Measurements from ENCODE around the gene PLXDC1.

PLXDC1 gene

DNA sequence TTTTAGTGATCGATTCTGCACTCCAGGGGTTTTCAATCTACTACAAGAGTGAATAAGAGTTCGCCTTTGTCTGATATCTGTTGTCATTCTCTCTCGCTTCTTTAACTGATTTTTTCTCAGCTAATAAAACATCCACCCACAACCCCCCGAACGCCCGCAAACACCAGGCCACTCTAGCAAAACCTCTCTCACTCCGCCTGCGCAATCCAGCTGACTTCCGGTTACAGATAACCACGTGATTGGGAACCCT lies 48.3 kb upstream of the PLXDC1 start:
- Histone ChIP-seq H3K27me3 (ENCODE audit: control insufficient read depth, low read length) (no peaks in the 10 kb centered on the region), H3K4me3 (ENCODE audit: low read length) (peak overlapping the region; percentile 100), H3K79me2 (ENCODE audit: control insufficient read depth, low read length) (peaks cover 57% of the 10 kb centered on the region), H3K9me3 (ENCODE audit: control insufficient read depth, insufficient read depth, low read length) (no peaks in the 10 kb centered on the region), H3K36me3 (ENCODE audit: control insufficient read depth, low read length) (peaks cover 65% of the 10 kb centered on the region), H4K20me1 (ENCODE audit: control insufficient read depth, insufficient read depth, low read depth, low read length) (peaks cover 13% of the 10 kb centered on the region), H3F3A (ENCODE audit: control insufficient read depth, insufficient read depth) (peaks cover 59% of the 10 kb centered on the region), H3K9me2 (replicated peaks; ENCODE audit: control insufficient read depth, low read length) (no peaks in the 10 kb centered on the region), H3K4me2 (ENCODE audit: low read length) (peak overlapping the region; percentile 98), H3K4me1 (ENCODE audit: control insufficient read depth, low read length) (peaks cover 69% of the 10 kb centered on the region), H3K27ac (ENCODE audit: low read depth, low read length) (peak overlapping the region; percentile 92)
- TF ChIP-seq EZH2phosphoT487 (IDR thresholded peaks at IDR 0.05; ENCODE audit: borderline replicate concordance, low read length) (no peak), CTCF (IDR thresholded peaks at IDR 0.05; ENCODE audit: low read depth, low read length, poor library complexity, severe bottlenecking) (no peak)

DNA sequence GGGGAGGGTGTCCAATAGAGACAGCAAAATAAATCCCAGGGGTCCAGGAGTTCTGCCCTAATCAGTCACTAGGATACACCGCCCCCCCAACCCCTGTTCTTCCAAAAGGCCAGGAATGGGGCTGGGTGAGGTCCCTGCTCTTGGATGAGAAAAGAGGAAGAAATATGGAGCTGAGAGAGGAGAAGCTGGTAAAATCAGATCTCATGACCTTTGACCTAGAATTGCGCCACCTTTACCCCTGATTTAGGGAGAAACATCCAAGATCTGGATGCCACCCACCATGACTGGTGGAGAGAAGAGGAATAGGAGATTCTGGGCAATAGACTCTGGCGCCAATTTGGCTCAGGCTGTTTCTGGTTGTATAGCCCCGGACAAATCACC lies 46.7 kb upstream of the PLXDC1 start:
- peaks cover 59% of the 10 kb centered on the region for H3K79me2 ChIP-seq (ENCODE audit: control insufficient read depth, low read length)
- H3F3A ChIP-seq (ENCODE audit: control insufficient read depth, insufficient read depth), result peaks cover 44% of the 10 kb centered on the region
- no peaks in the 10 kb centered on the region for H3K27me3 ChIP-seq (ENCODE audit: control insufficient read depth, low read length)
- H3K9me3 ChIP-seq (ENCODE audit: control insufficient read depth, insufficient read depth, low read length), result no peaks in the 10 kb centered on the region
- H3K4me2 ChIP-seq (ENCODE audit: low read length), result peak overlapping the region; percentile 98
- peaks cover 65% of the 10 kb centered on the region for H3K36me3 ChIP-seq (ENCODE audit: control insufficient read depth, low read length)
- no peak for TF ChIP-seq CTCF (IDR thresholded peaks at IDR 0.05; ENCODE audit: low read depth, low read length, poor library complexity, severe bottlenecking)
- no peak for TF ChIP-seq EZH2phosphoT487 (IDR thresholded peaks at IDR 0.05; ENCODE audit: borderline replicate concordance, low read length)
- H3K4me1 ChIP-seq (ENCODE audit: control insufficient read depth, low read length), result peaks cover 57% of the 10 kb centered on the region
- no peaks in the 10 kb centered on the region for H3K9me2 ChIP-seq (replicated peaks; ENCODE audit: control insufficient read depth, low read length)
- peak overlapping the region; percentile 100 for H3K4me3 ChIP-seq (ENCODE audit: low read length)
- peak overlapping the region; percentile 92 for H3K27ac ChIP-seq (ENCODE audit: low read depth, low read length)
- H4K20me1 ChIP-seq (ENCODE audit: control insufficient read depth, insufficient read depth, low read depth, low read length), result peaks cover 13% of the 10 kb centered on the region

DNA sequence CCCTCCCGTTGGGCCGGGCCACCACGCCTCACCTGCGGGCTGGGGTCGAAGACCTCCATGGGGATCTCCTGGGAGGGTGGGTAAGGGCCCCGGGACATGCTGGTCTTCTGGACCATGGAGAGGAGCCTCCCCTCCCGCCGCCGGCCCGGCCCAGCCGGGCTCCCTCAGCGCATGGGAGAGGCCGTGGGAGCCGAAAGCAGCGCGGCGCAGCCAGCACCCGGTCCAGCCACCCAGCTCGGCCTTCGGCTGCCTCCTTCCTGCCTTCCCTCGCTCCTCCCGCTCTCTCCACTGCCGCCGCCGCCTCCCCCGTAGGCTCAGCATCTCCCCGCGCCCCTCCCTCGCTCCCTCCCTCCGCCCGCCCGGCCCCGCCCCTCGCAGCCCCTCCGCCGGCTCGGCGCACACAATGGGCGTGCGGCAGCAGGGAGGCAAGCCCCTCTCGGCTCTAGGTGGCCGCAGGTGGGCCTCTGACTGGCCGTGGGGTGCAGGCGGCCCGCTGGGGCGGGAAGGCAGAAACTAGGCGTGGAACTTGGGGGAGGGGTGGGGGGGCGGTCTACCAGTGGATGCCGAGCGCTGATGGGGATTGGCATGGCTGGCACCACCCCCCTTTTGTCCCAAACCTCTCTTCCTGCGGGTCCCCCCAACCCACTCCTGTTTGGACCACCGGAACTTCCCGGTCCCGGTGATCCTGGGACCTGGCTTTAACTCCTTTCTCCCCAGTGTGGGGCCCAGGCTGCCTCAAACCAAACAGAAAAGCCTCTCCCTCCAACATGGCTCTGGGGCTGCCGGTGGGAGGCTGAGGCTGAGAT lies 46.1 kb upstream of the PLXDC1 start, which contains the start of gene CACNB1:
TSS of gene CACNB1 (minus strand) at position 290 of the 806 bp plus-strand sequence. CDS start at position 116, 174 bp downstream.
- peaks cover 13% of the 10 kb centered on the region for H4K20me1 ChIP-seq (ENCODE audit: control insufficient read depth, insufficient read depth, low read depth, low read length)
- peaks cover 55% of the 10 kb centered on the region for H3K79me2 ChIP-seq (ENCODE audit: control insufficient read depth, low read length)
- H3K4me3 ChIP-seq (ENCODE audit: low read length), result peak within 1 kb of the TSS; percentile 100
- H3F3A ChIP-seq (ENCODE audit: control insufficient read depth, insufficient read depth), result peaks cover 40% of the 10 kb centered on the region
- peaks cover 63% of the 10 kb centered on the region for H3K36me3 ChIP-seq (ENCODE audit: control insufficient read depth, low read length)
- H3K9me3 ChIP-seq (ENCODE audit: control insufficient read depth, insufficient read depth, low read length), result no peaks in the 10 kb centered on the region
- TF ChIP-seq EZH2phosphoT487 (IDR thresholded peaks at IDR 0.05; ENCODE audit: borderline replicate concordance, low read length) (no peak), CTCF (IDR thresholded peaks at IDR 0.05; ENCODE audit: low read depth, low read length, poor library complexity, severe bottlenecking) (no peak)
- H3K27me3 ChIP-seq (ENCODE audit: control insufficient read depth, low read length), result no peaks in the 10 kb centered on the region
- peaks cover 53% of the 10 kb centered on the region for H3K4me1 ChIP-seq (ENCODE audit: control insufficient read depth, low read length)
- peak within 1 kb of the TSS; percentile 98 for H3K4me2 ChIP-seq (ENCODE audit: low read length)
- peak within 1 kb of the TSS; percentile 92 for H3K27ac ChIP-seq (ENCODE audit: low read depth, low read length)
- no peaks in the 10 kb centered on the region for H3K9me2 ChIP-seq (replicated peaks; ENCODE audit: control insufficient read depth, low read length)
